Airway epithelial cell (primary cell): ENCODE measurements around the gene NUBP1. TPM values are rescaled to one million over a fixed set of nuclear protein-coding genes. Genes with fewer than 3 reads are reported as not detected.

Source experiments
- total RNA-seq: library from RNA; depleted of rRNA; stranded (reverse); fragments of >200 nt; gene quantifications from 2 replicates; pipeline ENCODE4 v1.2.3, GENCODE V29; 2015

The NUBP1 gene
- total RNA-seq: 14.2 and 21.0 TPM in 2 replicates

GRCh38 chr16:10743610-10744369 lies at the start of gene NUBP1:
Gene NUBP1, plus strand, starts transcription at chr16:10743842. Its CDS starts 22 bp downstream, at chr16:10743864.

GRCh38 chr16:10694830-10695229 lies 48.8 kb upstream of the NUBP1 start, which contains the start of gene TEKT5:
Gene TEKT5, minus strand, starts transcription at chr16:10694930. Its CDS starts 57 bp downstream, at chr16:10694873.

GRCh38 chr16:10817963-10818941 lies 74.6 kb downstream of the NUBP1 start, which contains the start of gene TVP23A:
Gene TVP23A, minus strand, starts transcription at chr16:10818794. Its CDS starts 301 bp downstream, at chr16:10818493.

Other genes with a start within 250 kb of the NUBP1 start
- gene EMP2, start 163.2 kb upstream of the NUBP1 start, total RNA-seq: 24.9 and 40.3 TPM in 2 replicates
- gene TEKT5, start 48.9 kb upstream of the NUBP1 start, total RNA-seq: not detected in 2 replicates
- not detected in 2 replicates for gene TVP23A, start 75.0 kb downstream of the NUBP1 start, total RNA-seq
- gene CIITA, start 133.4 kb downstream of the NUBP1 start, total RNA-seq: 0.07 and 1.3 TPM in 2 replicates
- gene DEXI, start 198.6 kb downstream of the NUBP1 start, total RNA-seq: 63.8 and 120 TPM in 2 replicates
- 12.8 and 15.4 TPM in 2 replicates for gene CLEC16A, start 200.7 kb downstream of the NUBP1 start, total RNA-seq